Measurements from ENCODE around the gene SLBP.

- TF ChIP-seq, protein P1, sequence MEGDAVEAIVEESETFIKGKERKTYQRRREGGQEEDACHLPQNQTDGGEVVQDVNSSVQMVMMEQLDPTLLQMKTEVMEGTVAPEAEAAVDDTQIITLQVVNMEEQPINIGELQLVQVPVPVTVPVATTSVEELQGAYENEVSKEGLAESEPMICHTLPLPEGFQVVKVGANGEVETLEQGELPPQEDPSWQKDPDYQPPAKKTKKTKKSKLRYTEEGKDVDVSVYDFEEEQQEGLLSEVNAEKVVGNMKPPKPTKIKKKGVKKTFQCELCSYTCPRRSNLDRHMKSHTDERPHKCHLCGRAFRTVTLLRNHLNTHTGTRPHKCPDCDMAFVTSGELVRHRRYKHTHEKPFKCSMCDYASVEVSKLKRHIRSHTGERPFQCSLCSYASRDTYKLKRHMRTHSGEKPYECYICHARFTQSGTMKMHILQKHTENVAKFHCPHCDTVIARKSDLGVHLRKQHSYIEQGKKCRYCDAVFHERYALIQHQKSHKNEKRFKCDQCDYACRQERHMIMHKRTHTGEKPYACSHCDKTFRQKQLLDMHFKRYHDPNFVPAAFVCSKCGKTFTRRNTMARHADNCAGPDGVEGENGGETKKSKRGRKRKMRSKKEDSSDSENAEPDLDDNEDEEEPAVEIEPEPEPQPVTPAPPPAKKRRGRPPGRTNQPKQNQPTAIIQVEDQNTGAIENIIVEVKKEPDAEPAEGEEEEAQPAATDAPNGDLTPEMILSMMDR (IDR thresholded peaks at IDR 0.05), result no peak
- TF ChIP-seq POLR2A (IDR thresholded peaks at IDR 0.05), result no peak
Observed at GRCh38 chr4:1727117-1728031, 15.3 kb upstream of the SLBP start.
